ENCODE data around the gene DMC1. TPM values are rescaled to one million over a fixed set of nuclear protein-coding genes. Genes with fewer than 3 reads are reported as not detected.

DMC1 gene
- total RNA-seq, 1 experiment from 2014 or later, result 6.8 TPM

DNA sequence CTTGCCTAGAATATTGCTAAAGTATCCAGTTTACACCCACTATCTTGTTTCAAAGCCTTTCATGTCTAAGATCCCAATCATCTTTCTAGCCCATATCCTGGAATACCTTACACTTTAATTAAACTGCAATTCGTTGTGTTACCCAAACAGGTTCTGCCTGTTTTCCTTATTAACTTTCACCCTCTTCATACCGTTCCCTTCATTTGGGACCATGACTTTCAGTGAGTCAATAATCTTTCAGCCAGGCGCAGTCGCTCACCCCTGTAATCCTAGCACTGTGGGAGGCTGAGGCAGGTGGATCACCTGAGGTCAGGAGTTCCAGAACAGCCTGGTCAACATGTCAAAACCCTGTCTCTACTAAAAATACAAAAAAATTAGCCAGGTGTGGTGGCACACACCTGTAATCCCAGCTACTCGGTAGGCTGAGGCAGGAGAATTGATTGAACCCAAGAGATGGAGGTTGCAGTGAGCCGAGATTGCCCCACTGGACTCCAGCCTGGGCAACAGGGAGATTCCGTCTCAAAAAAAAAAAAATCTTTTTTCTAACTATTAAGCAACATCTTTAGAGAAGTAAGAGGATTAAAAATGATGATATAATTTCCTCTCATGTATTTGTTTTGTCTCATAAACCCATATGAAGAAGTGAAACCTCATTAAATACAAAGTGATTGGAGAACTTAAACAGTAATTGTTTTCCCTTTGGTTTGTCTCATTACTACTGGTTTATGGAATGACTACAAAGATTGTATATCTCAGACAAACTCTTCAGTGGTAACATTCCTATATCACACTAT, 20.7 kb downstream of the DMC1 start:
- H3K36me3 Mint-ChIP-seq (ENCODE audit: insufficient read depth in 1 of 3, low read depth in 3 of 3), result peaks cover 5 to 15% (median 10%) of the 10 kb centered on the region in 3 experiments
- H3K4ac ChIP-seq (ENCODE audit: low read depth, low read length), result no peak overlapping the region
- no peak overlapping the region for H3K27ac Mint-ChIP-seq
- no peak overlapping the region for H4K5ac ChIP-seq (ENCODE audit: insufficient read length, low read depth, low read length)
- H3K27ac ChIP-seq (ENCODE audit: insufficient read length, low read depth, low read length), result no peak overlapping the region
- H3K79me2 ChIP-seq (ENCODE audit: insufficient read depth, low read length), result no peaks in the 10 kb centered on the region
- no peaks in the 10 kb centered on the region for H3K27me3 Mint-ChIP-seq (ENCODE audit: low read depth)
- no peak overlapping the region for H3T11ph ChIP-seq (ENCODE audit: low read length)
- H2BK12ac ChIP-seq (ENCODE audit: insufficient read length, low read depth, low read length), result no peak overlapping the region
- H4K91ac ChIP-seq (ENCODE audit: insufficient read length, low read depth, low read length), result no peak overlapping the region
- no peaks in the 10 kb centered on the region for H4K20me1 ChIP-seq (ENCODE audit: control insufficient read depth, insufficient read depth, insufficient read length)
- no peak overlapping the region for H3K18ac ChIP-seq (ENCODE audit: insufficient read length, low read depth, low read length)
- no peak overlapping the region for H2AFZ ChIP-seq (ENCODE audit: low read length)
- no peak overlapping the region for H3K14ac ChIP-seq (ENCODE audit: insufficient read depth, low read length)
- H2BK120ac ChIP-seq (ENCODE audit: low read depth, low read length, poor library complexity, severe bottlenecking), result no peak overlapping the region
- no peaks in the 10 kb centered on the region for H3K4me1 ChIP-seq (ENCODE audit: insufficient read depth, low read length)
- H2BK15ac ChIP-seq (ENCODE audit: low read depth, low read length), result no peak overlapping the region
- no peak for DNase-seq
- H3K9ac ChIP-seq (ENCODE audit: extremely low read depth, insufficient read length, low read length), result no peak overlapping the region
- no CpG with 5 or more reads among the region's 7 CpGs for WGBS (ENCODE audit: extremely low coverage, insufficient read length, low lambda C conversion rate)
- no peak overlapping the region for H3K56ac ChIP-seq (ENCODE audit: insufficient read length, low read depth, low read length)
- H3K23ac ChIP-seq (ENCODE audit: insufficient read length, low read depth, low read length), result no peak overlapping the region
- H2BK20ac ChIP-seq (ENCODE audit: low read depth, low read length, poor library complexity, severe bottlenecking), result no peak overlapping the region
- no peak overlapping the region for H3K4me2 ChIP-seq (ENCODE audit: insufficient read depth, insufficient read length, low read length)
- peaks cover 1 to 2% of the 10 kb centered on the region in 2 experiments; a peak in 3 of 5 replicates for H3K9me3 Mint-ChIP-seq
- H4K8ac ChIP-seq (replicated peaks; ENCODE audit: insufficient read length, low read depth, low read length), result no peak overlapping the region
- H3K4me3 Mint-ChIP-seq, result no peak overlapping the region
- no peak overlapping the region for H2AK5ac ChIP-seq (ENCODE audit: insufficient read length, low read length)
- H2BK5ac ChIP-seq (ENCODE audit: insufficient read length, low read length), result no peak overlapping the region
- H3K23me2 ChIP-seq (ENCODE audit: insufficient read length, low read depth, low read length, poor library complexity, severe bottlenecking), result no peaks in the 10 kb centered on the region
- H3K27me3 ChIP-seq (ENCODE audit: insufficient read depth, low read length), result no peaks in the 10 kb centered on the region
- peaks cover 3 to 5% of the 10 kb centered on the region in 2 experiments; a peak in 3 of 4 replicates for H3K4me1 Mint-ChIP-seq
- H3K9me3 ChIP-seq (ENCODE audit: control insufficient read depth, low read depth, low read length), result no peaks in the 10 kb centered on the region
- H3K79me1 ChIP-seq (ENCODE audit: insufficient read depth, low read depth, low read length, poor library complexity, severe bottlenecking), result no peaks in the 10 kb centered on the region
- TF ChIP-seq, protein P1, sequence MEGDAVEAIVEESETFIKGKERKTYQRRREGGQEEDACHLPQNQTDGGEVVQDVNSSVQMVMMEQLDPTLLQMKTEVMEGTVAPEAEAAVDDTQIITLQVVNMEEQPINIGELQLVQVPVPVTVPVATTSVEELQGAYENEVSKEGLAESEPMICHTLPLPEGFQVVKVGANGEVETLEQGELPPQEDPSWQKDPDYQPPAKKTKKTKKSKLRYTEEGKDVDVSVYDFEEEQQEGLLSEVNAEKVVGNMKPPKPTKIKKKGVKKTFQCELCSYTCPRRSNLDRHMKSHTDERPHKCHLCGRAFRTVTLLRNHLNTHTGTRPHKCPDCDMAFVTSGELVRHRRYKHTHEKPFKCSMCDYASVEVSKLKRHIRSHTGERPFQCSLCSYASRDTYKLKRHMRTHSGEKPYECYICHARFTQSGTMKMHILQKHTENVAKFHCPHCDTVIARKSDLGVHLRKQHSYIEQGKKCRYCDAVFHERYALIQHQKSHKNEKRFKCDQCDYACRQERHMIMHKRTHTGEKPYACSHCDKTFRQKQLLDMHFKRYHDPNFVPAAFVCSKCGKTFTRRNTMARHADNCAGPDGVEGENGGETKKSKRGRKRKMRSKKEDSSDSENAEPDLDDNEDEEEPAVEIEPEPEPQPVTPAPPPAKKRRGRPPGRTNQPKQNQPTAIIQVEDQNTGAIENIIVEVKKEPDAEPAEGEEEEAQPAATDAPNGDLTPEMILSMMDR (conservative IDR thresholded peaks at IDR 0.05), result no peak
